Heart right ventricle (tissue), 16 donors: ENCODE data around the gene CCDC194. TPM values are rescaled to one million over a fixed set of nuclear protein-coding genes. Genes with fewer than 3 reads are reported as not detected.
A peak's percentile ranks its signal among the peaks of the same experiment; 100 is the strongest.

Source experiments
- ATAC-seq, 8 donors: fragments of 200-7000 bp; cut with Tn5 transposase; one replicate each; pipeline ENCODE4 v1.9.1; 2020; ENCODE audit warnings: mild to moderate bottlenecking in 8 of 8, moderate library complexity in 8 of 8, moderate number of reproducible peaks in 1 of 8
- DNase-seq, 2 donors: peaks; one replicate each; pipeline ENCODE4 v3.0.0-alpha.2; 2020
- H3K27ac ChIP-seq, 10 donors: fragments of 200-600 bp; sonication (generic) in 2 of 10; one replicate each; pipeline versions ENCODE4 v1.5.0 to v1.8.0; 2020 to 2022; ENCODE audit warnings: mild to moderate bottlenecking in 3 of 10
- H3K27me3 ChIP-seq, 7 donors: fragments of 200-600 bp; one replicate each; pipeline ENCODE4 v1.8.0; 2021 to 2022; ENCODE audit warnings: mild to moderate bottlenecking in 2 of 7
- H3K36me3 ChIP-seq, 9 donors: fragments of 200-600 bp; sonication (generic) in 1 of 9; one replicate each; pipeline versions ENCODE4 v1.5.0 to v1.8.0; 2020 to 2022; ENCODE audit warnings: mild to moderate bottlenecking in 2 of 9
- H3K4me1 ChIP-seq, 9 donors: fragments of 200-600 bp; sonication (generic) in 1 of 9; one replicate each; pipeline versions ENCODE4 v1.5.0 to v1.8.0; 2020 to 2022; ENCODE audit warnings: mild to moderate bottlenecking in 4 of 9
- H3K4me3 ChIP-seq, 10 donors: fragments of 200-600 bp; sonication (generic) in 2 of 10; one replicate each; pipeline versions ENCODE4 v1.5.0 to v1.8.0; 2020 to 2022; ENCODE audit warnings: mild to moderate bottlenecking in 7 of 10, moderate library complexity in 2 of 10
- H3K9me3 ChIP-seq, 11 donors: fragments of 200-600 bp in 10 of 11; sonication (generic) in 2 of 11; one replicate each; pipeline versions ENCODE4 v1.5.0 to v1.8.0; 2013 to 2022; ENCODE audit warnings: mild to moderate bottlenecking in 2 of 11, control low read depth in 1 of 11, moderate library complexity in 1 of 11
- WGBS, 2 donors: extraction: QIAGEN DNeasy Blood & Tissue Kit; methylation state at CpG; one replicate each; pipeline ENCODE4 v1.1.7; 2013; ENCODE audit warnings: inconsistent platforms in 1 of 2; 5-methylcytosine and 5-hydroxymethylcytosine counted together
- intact Hi-C, 10 donors: fragments of 100-400 bp; cut with DNase I; formaldehyde crosslinking; loops; one replicate each; pipeline versions ENCODE4 v1.11.1 to v1.14.2; 2022
- polyA plus RNA-seq, 2 donors: library from polyadenylated mRNA; stranded (reverse); fragments of 200-250 nt; gene quantifications; one replicate each; pipeline ENCODE4 v1.2.3, GENCODE V29; 2013
- total RNA-seq, 10 donors: library from RNA; stranded (reverse); fragmentation: NEBNext Ultra II Directional in 3 of 10; extraction: Animal tissue kit (Norgen Biotek cat#: 25700) in 3 of 10; gene quantifications; one replicate each; pipeline versions ENCODE4 v1.2.1 to v1.2.4, GENCODE V29; 2021 to 2023
- TF ChIP-seq, protein P1 (sequence below), 9 donors: fragments of 200-600 bp; sonication (generic) in 2 of 9; IDR thresholded peaks; one replicate each; pipeline versions ENCODE4 v1.5.0 to v1.8.0; 2021 to 2022; ENCODE audit warnings: antibody characterized with exemption in 9 of 9, mild to moderate bottlenecking in 5 of 9, moderate library complexity in 1 of 9
- donor health status: Arrhythmogenic right ventricular cardiomyopathy.
- donor health status: ischemic (EF 13 %, LVEDD 7.1; RV severe dilation, severe dysfunction).
- donor health status: healthy with polysubstance abuse.
- donor health status: DM: no; HTN: yes; CAD: no.
- donor health status: DM: no; HTN: no; CAD: no.
- donor health status: ischemic (EF 25% LVEDD 6.9; RV normal size, moderate dysfunction).
- donor health status: ischemic (EF 25% LVEDD 5.7; RV mildly dilated, moderate dysfunction).
- donor health status: healthy.
- donor health status: DM: yes; HTN: yes; CAD: no.
- donor health status: Ischemic cardiomyopathy.
- donor health status: ischemic (EF 35%, LVEDD 5.7; RV mildly dilated, moderate dysfunction).
- donor health status: nonischemic (EF 11% LVEDD 7.7; RV severe dilation, severe dysfunction).
- donor health status: DM: yes; HTN: yes; CAD: no.
- donor health status: PGD.
- donor health status: ischemic (EF 29% LVEDD 5.4; RV normal size, mild dysfunction).
- donor health status: nonischemic (EF 23%, LVEDD 6.1; RV moderate dilation, normal function).

CCDC194 gene
- total and polyA plus RNA-seq, 12 donors: 0.44 to 1.0 (median 0.51) TPM; not detected in 8

DNA sequence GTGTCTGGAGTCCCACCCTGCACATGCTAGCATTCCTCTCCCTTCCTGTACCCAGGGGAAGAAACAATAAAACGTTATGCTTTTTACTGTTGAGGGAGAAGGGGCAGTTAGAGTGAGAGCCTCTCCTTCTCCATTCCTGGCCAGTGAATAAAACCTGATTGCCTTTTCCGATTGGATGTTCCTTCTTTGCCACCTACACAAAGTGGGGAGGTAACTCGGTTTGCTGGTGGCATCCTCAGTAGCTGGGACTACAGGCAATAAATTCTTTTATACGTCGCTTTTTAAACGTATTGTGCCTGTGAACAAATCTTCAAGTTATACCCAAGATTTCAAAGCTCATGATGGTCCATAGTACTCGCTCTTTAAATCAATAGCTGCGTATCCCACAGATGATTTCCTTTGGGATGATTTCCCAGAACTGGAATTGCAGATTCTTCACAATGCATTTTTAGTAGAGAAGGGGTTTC, 25.2 kb upstream of the CCDC194 start:
- DNase-seq (no peak), ATAC-seq (no peak)
- Histone ChIP-seq H3K27me3 (no peaks in the 10 kb centered on the region), H3K4me1 (peaks cover 0 to 19% (median 15%) of the 10 kb centered on the region in 9 donors), H3K9me3 (no peaks in the 10 kb centered on the region), H3K27ac (peak overlapping the region in 9 of 10 donors; percentile 64 to 93 (median 79)), H3K4me3 (peak overlapping the region; percentile 8 to 99 (median 83)), H3K36me3 (peaks cover 0 to 42% (median 0%) of the 10 kb centered on the region in 9 donors)
- WGBS, 2 donors: 30 to 31% methylated on average over 8 of the region's 8 CpGs
- intact Hi-C loops: loop anchor here in 1 of 10 donors (1.0 kb wide), 1 partner anchor 28 kb away; no protein-coding TSS in a partner anchor
- TF ChIP-seq, protein P1, sequence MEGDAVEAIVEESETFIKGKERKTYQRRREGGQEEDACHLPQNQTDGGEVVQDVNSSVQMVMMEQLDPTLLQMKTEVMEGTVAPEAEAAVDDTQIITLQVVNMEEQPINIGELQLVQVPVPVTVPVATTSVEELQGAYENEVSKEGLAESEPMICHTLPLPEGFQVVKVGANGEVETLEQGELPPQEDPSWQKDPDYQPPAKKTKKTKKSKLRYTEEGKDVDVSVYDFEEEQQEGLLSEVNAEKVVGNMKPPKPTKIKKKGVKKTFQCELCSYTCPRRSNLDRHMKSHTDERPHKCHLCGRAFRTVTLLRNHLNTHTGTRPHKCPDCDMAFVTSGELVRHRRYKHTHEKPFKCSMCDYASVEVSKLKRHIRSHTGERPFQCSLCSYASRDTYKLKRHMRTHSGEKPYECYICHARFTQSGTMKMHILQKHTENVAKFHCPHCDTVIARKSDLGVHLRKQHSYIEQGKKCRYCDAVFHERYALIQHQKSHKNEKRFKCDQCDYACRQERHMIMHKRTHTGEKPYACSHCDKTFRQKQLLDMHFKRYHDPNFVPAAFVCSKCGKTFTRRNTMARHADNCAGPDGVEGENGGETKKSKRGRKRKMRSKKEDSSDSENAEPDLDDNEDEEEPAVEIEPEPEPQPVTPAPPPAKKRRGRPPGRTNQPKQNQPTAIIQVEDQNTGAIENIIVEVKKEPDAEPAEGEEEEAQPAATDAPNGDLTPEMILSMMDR (IDR thresholded peaks at IDR 0.05): no peak

DNA sequence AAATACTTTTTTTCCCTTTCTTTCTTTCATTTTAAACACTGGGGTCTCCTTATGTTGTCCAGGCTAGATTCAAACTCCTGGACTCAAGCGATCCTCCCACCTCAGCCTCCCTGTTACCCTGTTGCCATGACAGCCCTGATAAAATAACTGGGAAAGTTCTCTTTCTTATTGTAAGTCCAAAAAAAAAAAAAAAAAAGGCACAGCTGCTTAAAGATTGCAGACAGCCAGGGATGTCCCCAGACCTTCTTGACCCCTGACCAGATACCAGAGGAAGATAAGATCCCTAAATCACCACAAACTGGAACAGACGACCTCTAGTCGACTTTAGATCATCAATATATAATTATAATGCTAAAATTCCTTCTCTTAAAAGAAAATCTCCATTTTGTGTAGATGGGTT, 24.7 kb upstream of the CCDC194 start:
- peak overlapping the region in 4 of 10 donors; percentile 76 to 93 (median 86) for H3K27ac ChIP-seq

DNA sequence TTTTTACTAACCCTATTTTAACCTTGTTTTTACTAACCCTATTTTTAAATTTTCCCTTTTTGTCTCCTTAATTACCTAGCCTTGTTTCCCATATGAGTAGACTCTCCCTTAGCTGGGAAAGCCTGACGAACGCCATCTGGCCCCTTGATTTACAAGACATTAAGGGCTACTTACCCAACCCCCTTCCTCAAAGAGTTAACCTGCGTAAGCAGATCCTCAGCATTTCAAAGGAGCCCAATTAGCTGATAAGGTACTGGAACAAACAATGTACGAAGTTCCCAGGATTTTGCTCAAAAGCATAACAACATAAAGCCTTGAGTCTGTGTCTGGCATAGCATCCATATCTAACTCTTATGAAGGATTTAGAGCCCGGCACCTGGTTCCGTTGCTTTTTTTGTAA, 21.1 kb upstream of the CCDC194 start:
- no peaks in the 10 kb centered on the region for H3K9me3 ChIP-seq
- H3K27ac ChIP-seq: no peak overlapping the region
- no peak overlapping the region for H3K4me3 ChIP-seq
- H3K36me3 ChIP-seq: peaks cover 0 to 43% (median 0%) of the 10 kb centered on the region in 9 donors
- DNase-seq: no peak
- TF ChIP-seq, protein P1 (IDR thresholded peaks at IDR 0.05): no peak
- H3K4me1 ChIP-seq: peaks cover 0 to 36% (median 15%) of the 10 kb centered on the region in 9 donors
- WGBS, 2 donors: 75 to 77% methylated on average over 6 of the region's 6 CpGs
- no peak for ATAC-seq
- intact Hi-C loops: no loop called here
- no peaks in the 10 kb centered on the region for H3K27me3 ChIP-seq

More for the DNA sequence above, 24.7 kb upstream of the CCDC194 start:
- Histone ChIP-seq H3K4me1 (peaks cover 0 to 23% (median 15%) of the 10 kb centered on the region in 9 donors), H3K27me3 (no peaks in the 10 kb centered on the region), H3K36me3 (peaks cover 0 to 42% (median 0%) of the 10 kb centered on the region in 9 donors), H3K4me3 (peak overlapping the region in 2 of 10 donors; percentile 79 to 91), H3K9me3 (no peaks in the 10 kb centered on the region)
- intact Hi-C loops: loop anchor here in 1 of 10 donors (1.0 kb wide), 1 partner anchor 27 kb away; no protein-coding TSS in a partner anchor
- 50 to 64% methylated on average over 3 of the region's 3 CpGs for WGBS, 2 donors
- DNase-seq (no peak), ATAC-seq (no peak)
- TF ChIP-seq, protein P1 (IDR thresholded peaks at IDR 0.05): no peak

DNA sequence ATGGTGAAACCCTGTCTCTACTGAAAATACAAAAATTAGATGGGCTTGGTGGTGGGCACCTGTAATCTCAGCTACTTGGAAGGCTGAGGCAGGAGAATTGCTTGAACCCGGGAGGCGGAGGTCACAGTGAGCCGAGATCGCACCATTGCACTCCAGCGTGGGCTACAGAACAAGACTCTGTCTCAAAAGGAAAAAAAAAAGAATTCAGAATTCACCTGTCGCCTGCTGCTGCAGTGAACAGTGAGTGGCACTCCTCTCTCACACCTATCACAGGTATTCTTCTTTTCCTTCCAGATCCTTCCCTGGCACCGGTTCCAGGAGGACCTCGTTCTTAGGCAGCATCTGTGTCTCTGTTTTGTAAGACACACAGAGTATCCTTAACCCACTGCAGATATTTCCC, 20.1 kb upstream of the CCDC194 start:
- Histone ChIP-seq H3K36me3 (peaks cover 0 to 43% (median 0%) of the 10 kb centered on the region in 9 donors), H3K27ac (peak overlapping the region in 3 of 10 donors; percentile 59 to 77 (median 77)), H3K4me3 (no peak overlapping the region), H3K9me3 (no peaks in the 10 kb centered on the region), H3K4me1 (peaks cover 0 to 31% (median 11%) of the 10 kb centered on the region in 9 donors), H3K27me3 (no peaks in the 10 kb centered on the region)
- 88 to 93% methylated on average over 8 of the region's 8 CpGs for WGBS, 2 donors
- intact Hi-C loops: no loop called here
- TF ChIP-seq, protein P1 (IDR thresholded peaks at IDR 0.05): no peak
- ATAC-seq: no peak
- DNase-seq: no peak
